Measurements from ENCODE around the gene RYR3.
"Not testable (repeated sequence)": the region's sequence is repeated elsewhere in the genome, so short reads cannot be mapped to it uniquely, and the experiment has no call there.

RYR3 gene

GRCh38 chr15:33587773-33588172 lies 277.0 kb downstream of the RYR3 start:
- no peaks in the 10 kb centered on the region for H3K4me1 ChIP-seq (ENCODE audit: low read depth, poor library complexity, severe bottlenecking)
- TF ChIP-seq CTCF (conservative IDR thresholded peaks at IDR 0.05; ENCODE audit: low read depth, low read length): no peak

GRCh38 chr15:33592864-33593263 lies 282.1 kb downstream of the RYR3 start:
- no peaks in the 10 kb centered on the region for H3K27me3 ChIP-seq (ENCODE audit: insufficient read depth, low read depth)
- H3K4me3 ChIP-seq (IDR thresholded peaks at IDR 0.05; ENCODE audit: insufficient read depth, low read depth, low read length): no peak overlapping the region
- no peaks in the 10 kb centered on the region for H3K4me1 ChIP-seq (ENCODE audit: low read depth, poor library complexity, severe bottlenecking)
- no peak for TF ChIP-seq CTCF (conservative IDR thresholded peaks at IDR 0.05; ENCODE audit: low read depth, low read length)
- H4K20me1 ChIP-seq (ENCODE audit: insufficient read depth): no peaks in the 10 kb centered on the region
- no peak overlapping the region for H2AFZ ChIP-seq (ENCODE audit: low read depth)
- no peak overlapping the region for H3K4me2 ChIP-seq
- H3K27ac ChIP-seq: no peak overlapping the region
- no peak overlapping the region for H3K9ac ChIP-seq
- H3K36me3 ChIP-seq (ENCODE audit: insufficient read depth): no peaks in the 10 kb centered on the region
- H3K79me2 ChIP-seq (ENCODE audit: insufficient read depth, low read depth): no peaks in the 10 kb centered on the region

More at GRCh38 chr15:33587773-33588172, 277.0 kb downstream of the RYR3 start:
- no peak overlapping the region for H3K4me2 ChIP-seq
- H3K36me3 ChIP-seq (ENCODE audit: insufficient read depth): no peaks in the 10 kb centered on the region
- H3K4me3 ChIP-seq (IDR thresholded peaks at IDR 0.05; ENCODE audit: insufficient read depth, low read depth, low read length): no peak overlapping the region
- no peak overlapping the region for H3K27ac ChIP-seq
- H3K79me2 ChIP-seq (ENCODE audit: insufficient read depth, low read depth): no peaks in the 10 kb centered on the region
- H2AFZ ChIP-seq (ENCODE audit: low read depth): no peak overlapping the region
- H4K20me1 ChIP-seq (ENCODE audit: insufficient read depth): no peaks in the 10 kb centered on the region
- H3K27me3 ChIP-seq (ENCODE audit: insufficient read depth, low read depth): no peaks in the 10 kb centered on the region
- no peak overlapping the region for H3K9ac ChIP-seq

- H3K79me2 ChIP-seq (ENCODE audit: insufficient read depth, low read depth); H3K4me1 ChIP-seq (ENCODE audit: low read depth, poor library complexity, severe bottlenecking); H4K20me1 ChIP-seq (ENCODE audit: insufficient read depth); H3K27me3 ChIP-seq (ENCODE audit: insufficient read depth, low read depth); H2AFZ ChIP-seq (ENCODE audit: low read depth); H3K36me3 ChIP-seq (ENCODE audit: insufficient read depth); H3K27ac ChIP-seq; H3K4me3 ChIP-seq (IDR thresholded peaks at IDR 0.05; ENCODE audit: insufficient read depth, low read depth, low read length); H3K9ac ChIP-seq; H3K4me2 ChIP-seq: not testable (repeated sequence)
These were observed 287.6 kb downstream of the RYR3 start for GRCh38 chr15:33598382-33598781.

GRCh38 chr15:33600212-33600611 lies 289.4 kb downstream of the RYR3 start:
- no peaks in the 10 kb centered on the region for H3K36me3 ChIP-seq (ENCODE audit: insufficient read depth)
- no peak overlapping the region for H3K9ac ChIP-seq
- H3K4me3 ChIP-seq (IDR thresholded peaks at IDR 0.05; ENCODE audit: insufficient read depth, low read depth, low read length): no peak overlapping the region
- no peaks in the 10 kb centered on the region for H3K79me2 ChIP-seq (ENCODE audit: insufficient read depth, low read depth)
- H4K20me1 ChIP-seq (ENCODE audit: insufficient read depth): no peaks in the 10 kb centered on the region
- TF ChIP-seq CTCF (conservative IDR thresholded peaks at IDR 0.05; ENCODE audit: low read depth, low read length): no peak
- H3K4me1 ChIP-seq (ENCODE audit: low read depth, poor library complexity, severe bottlenecking): no peaks in the 10 kb centered on the region
- H3K27me3 ChIP-seq (ENCODE audit: insufficient read depth, low read depth): no peaks in the 10 kb centered on the region
- no peak overlapping the region for H2AFZ ChIP-seq (ENCODE audit: low read depth)
- no peak overlapping the region for H3K4me2 ChIP-seq
- H3K27ac ChIP-seq: no peak overlapping the region

- Histone ChIP-seq H4K20me1 (ENCODE audit: insufficient read depth) (no peaks in the 10 kb centered on the region), H3K4me3 (IDR thresholded peaks at IDR 0.05; ENCODE audit: insufficient read depth, low read depth, low read length) (no peak overlapping the region), H3K9ac (no peak overlapping the region), H3K27ac (no peak overlapping the region), H3K4me2 (no peak overlapping the region), H3K79me2 (ENCODE audit: insufficient read depth, low read depth) (no peaks in the 10 kb centered on the region), H3K36me3 (ENCODE audit: insufficient read depth) (no peaks in the 10 kb centered on the region), H2AFZ (ENCODE audit: low read depth) (no peak overlapping the region), H3K4me1 (ENCODE audit: low read depth, poor library complexity, severe bottlenecking) (no peaks in the 10 kb centered on the region), H3K27me3 (ENCODE audit: insufficient read depth, low read depth) (no peaks in the 10 kb centered on the region)
- TF ChIP-seq CTCF (conservative IDR thresholded peaks at IDR 0.05; ENCODE audit: low read depth, low read length): no peak
These were observed 290.7 kb downstream of the RYR3 start for GRCh38 chr15:33601461-33601860.
